H1 (cell line): ENCODE measurements around the gene DPH6. TPM values are rescaled to one million over a fixed set of nuclear protein-coding genes. Genes with fewer than 3 reads are reported as not detected.

ENCODE experiments used
- ASH2L ChIP-seq: fragments of 200-600, 300-600 bp; sonication (generic); IDR thresholded peaks from one replicate; pipeline ENCODE4 v1.7.1; 2017; ENCODE audit warnings: low read length
- ATF2 ChIP-seq: IDR thresholded peaks from 2 replicates; pipeline ENCODE4 v1.6.1; 2012; ENCODE audit warnings: low read length, inconsistent platforms
- BRCA1 ChIP-seq: IDR thresholded peaks from 2 replicates; pipeline ENCODE4 v1.6.1; 2012; ENCODE audit warnings: low read depth, low read length, improper control_type of control experiment
- CTBP2 ChIP-seq: IDR thresholded peaks from 2 replicates; pipeline ENCODE4 v1.7.0; 2011; ENCODE audit warnings: borderline replicate concordance, mild to moderate bottlenecking, moderate library complexity, mixed read lengths, low read length; ENCODE audit not compliant: insufficient read depth, insufficient read length
- E2F6 ChIP-seq: IDR thresholded peaks from 2 replicates; pipeline ENCODE4 v1.6.1; 2012; ENCODE audit warnings: inconsistent platforms
- FOSL1 ChIP-seq: IDR thresholded peaks from 2 replicates; pipeline ENCODE4 v1.6.1; 2011; ENCODE audit warnings: mild to moderate bottlenecking, low read depth, low read length, moderate library complexity; ENCODE audit not compliant: insufficient read depth
- GTF2F1 ChIP-seq: IDR thresholded peaks from 2 replicates; pipeline ENCODE4 v1.6.1; 2012; ENCODE audit warnings: low read depth, low read length, improper control_type of control experiment, borderline replicate concordance
- HDAC2 ChIP-seq, 2 experiments: fragments of 300-600 bp in 1 of 2; sonication (generic) in 1 of 2; IDR thresholded peaks; 2 replicates each; pipeline ENCODE4 v1.6.1; 2011 to 2012; ENCODE audit warnings: low read depth in 2 of 2, low read length in 2 of 2, mild to moderate bottlenecking in 2 of 2, moderate library complexity in 2 of 2, borderline replicate concordance in 1 of 2, inconsistent platforms in 1 of 2
- KDM4A ChIP-seq: IDR thresholded peaks from one replicate; pipeline ENCODE4 v1.7.1; 2012; ENCODE audit warnings: low read depth, mild to moderate bottlenecking, moderate library complexity, low read length, inconsistent platforms; ENCODE audit not compliant: severe bottlenecking
- KDM5A ChIP-seq: fragments of 200-600 bp; IDR thresholded peaks from 2 replicates; pipeline ENCODE4 v1.7.1; 2012; ENCODE audit warnings: mild to moderate bottlenecking, low read length, inconsistent platforms, mixed read lengths
- SAP30 ChIP-seq: fragments of 300-600 bp; sonication (generic); IDR thresholded peaks from 2 replicates; pipeline ENCODE4 v1.7.1; 2012; ENCODE audit warnings: low read length, moderate library complexity, mild to moderate bottlenecking, inconsistent platforms; ENCODE audit not compliant: insufficient read depth, insufficient replicate concordance
- polyA plus RNA-seq, 7 experiments: library from polyadenylated mRNA; depleted of rRNA in 3 of 7; stranded (reverse) in 5 of 7; unstranded in 2 of 7; fragments of >200 nt in 5 of 7; fragments of 200-250 nt in 2 of 7; gene quantifications; 1 replicate in 5 of 7; 2 replicates in 1 of 7; 4 replicates in 1 of 7; pipeline versions ENCODE4 v1.2.1 to v1.2.3, GENCODE V29; 2011 to 2013; ENCODE audit warnings: missing spikeins in 2 of 7, mixed read lengths in 2 of 7
- total RNA-seq: library from RNA; stranded (reverse); fragmentation: NEBNext Ultra II Directional; extraction: Animal tissue kit (Norgen Biotek cat#: 25700); gene quantifications from 2 replicates; pipeline ENCODE4 v1.2.1, GENCODE V29; 2021

The DPH6 gene
- total and polyA plus RNA-seq, 2 of the 8 experiments (the other 6 are each of a cell fraction or from before 2014, with no cell fraction given) = 21.6 to 30.5 TPM

- TF ChIP-seq ATF2 = no peak
- TF ChIP-seq KDM4A = no peak
- no peak for TF ChIP-seq ASH2L
- no peak for TF ChIP-seq FOSL1
- TF ChIP-seq BRCA1 = no peak
- no peak for TF ChIP-seq E2F6
- no peak for TF ChIP-seq HDAC2 (IDR thresholded peaks at IDR 0.05; ENCODE audit: borderline replicate concordance in 1 of 2, low read depth in 2 of 2, low read length in 2 of 2)
- TF ChIP-seq SAP30 = no peak
- no peak for TF ChIP-seq GTF2F1
- no peak for TF ChIP-seq CTBP2
- TF ChIP-seq KDM5A = no peak
- TF ChIP-seq, all 59 proteins: peak for 0
Observed at GRCh38 chr15:35329521-35329961, 216.4 kb downstream of the DPH6 start (continued).
